AG04450 (cell line): Measurements from ENCODE around the gene VENTX. TPM values are rescaled to one million over a fixed set of nuclear protein-coding genes. Genes with fewer than 3 reads are reported as not detected.

Source experiments
- CTCF ChIA-PET: fragments of 300-600, 350-600 bp; formaldehyde crosslinking; extraction: SDS; loops from one replicate; lab custom pipeline; 2022; ENCODE audit warnings: antibody characterized with exemption, inconsistent platforms; lab: Charles Lee
- POLR2A ChIA-PET: fragments of 350-600 bp; formaldehyde crosslinking; extraction: SDS; loops from one replicate; lab custom pipeline; 2021; ENCODE audit warnings: antibody characterized with exemption, inconsistent platforms; lab: Yijun Ruan, JAX
- DNase-seq: peaks from one replicate; pipeline ENCODE4 v3.0.0-alpha.2; 2011; ENCODE audit warnings: low read depth, low spot score
- H3K27ac ChIP-seq: one replicate; pipeline ENCODE4 v1.5.1; 2012; ENCODE audit warnings: low read depth, low read length, control low read depth
- H3K27me3 ChIP-seq: one replicate; pipeline ENCODE4 v1.6.0; 2012; ENCODE audit warnings: low read length; ENCODE audit not compliant: control insufficient read depth, insufficient read depth
- H3K4me3 ChIP-seq: 2 replicates; pipeline ENCODE4 v1.5.1; 2011; ENCODE audit warnings: mild to moderate bottlenecking, low read depth, low read length, control low read depth
- H3K9me3 ChIP-seq: 2 replicates; pipeline ENCODE4 v1.5.1; 2012; ENCODE audit warnings: low read length; ENCODE audit not compliant: control insufficient read depth, insufficient read depth
- CTCF ChIP-seq: IDR thresholded peaks from 2 replicates; pipeline ENCODE4 v1.5.1; 2011; ENCODE audit warnings: low read depth, low read length, control low read depth, inconsistent platforms
- polyA plus RNA-seq: library from polyadenylated mRNA; depleted of rRNA; stranded (reverse); fragments of >200 nt; gene quantifications from 2 replicates; pipeline ENCODE4 v1.2.3, GENCODE V29; 2011; rRNA removed

Gene VENTX
- polyA plus RNA-seq, 1 experiment: not detected

DNA sequence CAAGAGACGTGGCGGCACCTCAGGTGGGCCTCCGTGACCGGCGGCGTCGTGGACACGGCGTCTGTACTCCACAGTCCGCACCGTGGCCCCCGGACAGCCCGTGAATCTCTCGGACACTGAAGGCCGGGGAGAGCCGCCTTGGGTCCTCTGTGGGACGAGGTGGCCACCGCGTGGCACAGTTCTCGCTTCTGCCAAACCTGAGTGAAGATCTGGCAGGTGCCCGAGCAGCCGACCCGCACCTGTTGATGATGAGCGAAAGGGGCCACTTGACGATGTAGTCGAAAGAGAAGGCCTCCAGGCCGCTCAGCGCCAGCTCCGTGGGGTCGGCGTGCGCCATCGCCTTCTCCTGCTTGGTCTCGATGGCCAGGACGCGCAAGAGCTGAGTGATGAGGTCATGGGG lies 47.6 kb downstream of the VENTX start:
- TF ChIP-seq CTCF: no peak
- POLR2A ChIA-PET: no interaction called here
- H3K4me3 ChIP-seq: no peak overlapping the region
- H3K9me3 ChIP-seq: no peaks in the 10 kb centered on the region; the same call in 1 of the 2 replicates
- no peak overlapping the region for H3K27ac ChIP-seq
- no peak for DNase-seq
- CTCF ChIA-PET: interaction anchor here (0.7 to 1.2 kb wide), 2 partner anchors 22 to 44 kb away, joined by 3 read pairs; no protein-coding TSS in a partner anchor
- no peaks in the 10 kb centered on the region for H3K27me3 ChIP-seq

DNA sequence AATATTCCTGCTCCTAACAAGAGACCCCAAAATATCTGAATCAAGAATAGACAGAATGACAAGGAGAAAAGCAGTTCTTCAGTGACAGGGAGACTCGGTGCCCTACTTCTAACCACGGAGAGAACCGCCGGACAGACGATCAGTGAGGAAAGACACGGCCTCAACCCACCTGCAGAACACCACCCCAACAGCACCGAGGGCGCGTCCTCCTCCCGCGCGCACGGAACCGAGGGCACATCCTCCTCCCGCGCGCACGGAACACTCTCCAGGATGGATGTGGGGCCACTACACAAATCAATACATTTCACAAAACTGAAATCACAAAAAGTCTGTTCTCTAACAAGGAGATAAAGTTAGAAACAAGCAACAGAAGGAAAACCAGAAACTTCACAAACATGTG lies 48.7 kb downstream of the VENTX start:
- Histone ChIP-seq H3K4me3 (no peak overlapping the region), H3K27ac (no peak overlapping the region), H3K27me3 (no peaks in the 10 kb centered on the region), H3K9me3 (no peaks in the 10 kb centered on the region; the same call in 1 of the 2 replicates)
- ChIA-PET POLR2A (no interaction called here), CTCF (no interaction called here)
- DNase-seq: no peak
- TF ChIP-seq CTCF: no peak

- Histone ChIP-seq H3K9me3 (no peaks in the 10 kb centered on the region; the same call in 1 of the 2 replicates), H3K4me3 (no peak overlapping the region), H3K27ac (no peak overlapping the region), H3K27me3 (no peaks in the 10 kb centered on the region)
- ChIA-PET POLR2A (interaction anchor here (0.6 kb wide), 1 partner anchor 1191 kb away, joined by 3 read pairs; no protein-coding TSS in a partner anchor), CTCF (interaction anchor here (0.7 kb wide), 1 partner anchor 10 kb away, joined by 5 read pairs; no protein-coding TSS in a partner anchor)
- no peak for TF ChIP-seq CTCF
- no peak for DNase-seq
Measured at GRCh38 chr10:133287832-133288500, 50.3 kb downstream of the VENTX start.

- ChIA-PET POLR2A (no interaction called here), CTCF (no interaction called here)
- peaks cover 5% of the 10 kb centered on the region; the same call in 1 of the 2 replicates for H3K9me3 ChIP-seq
- H3K4me3 ChIP-seq: no peak overlapping the region
- no peak for TF ChIP-seq CTCF
- H3K27me3 ChIP-seq: no peaks in the 10 kb centered on the region
- no peak overlapping the region for H3K27ac ChIP-seq
- no peak for DNase-seq
Measured at GRCh38 chr10:133289761-133290160, 52.1 kb downstream of the VENTX start.

Other genes with a start within 250 kb of the VENTX start
- not detected in 2 replicates for gene ADGRA1, start 149.9 kb upstream of the VENTX start, polyA plus RNA-seq
- gene KNDC1, start 77.6 kb upstream of the VENTX start, polyA plus RNA-seq: 0.46 and 0.56 TPM in 2 replicates
- gene UTF1, start 7.6 kb upstream of the VENTX start, polyA plus RNA-seq: not detected in 2 replicates
- 0.25 and 0.36 TPM in 2 replicates for gene ADAM8, start 39.0 kb downstream of the VENTX start, polyA plus RNA-seq
- 40.0 and 45.1 TPM in 2 replicates for gene TUBGCP2, start 71.0 kb downstream of the VENTX start, polyA plus RNA-seq
- gene ZNF511, start 71.1 kb downstream of the VENTX start, polyA plus RNA-seq: 21.6 and 31.3 TPM in 2 replicates
- 0.16 and 0.41 TPM in 2 replicates for gene CALY, start 99.0 kb downstream of the VENTX start, polyA plus RNA-seq
- not detected in 2 replicates for gene PRAP1, start 109.5 kb downstream of the VENTX start, polyA plus RNA-seq
- gene FUOM, start 120.2 kb downstream of the VENTX start, polyA plus RNA-seq: 17.8 and 24.3 TPM in 2 replicates
- gene ECHS1, start 135.5 kb downstream of the VENTX start, polyA plus RNA-seq: 56.6 and 60.9 TPM in 2 replicates
- gene PAOX, start 141.4 kb downstream of the VENTX start, polyA plus RNA-seq: 3.0 and 3.1 TPM in 2 replicates
- 36.1 and 40.2 TPM in 2 replicates for gene MTG1, start 156.3 kb downstream of the VENTX start, polyA plus RNA-seq
- gene SPRN, start 186.8 kb downstream of the VENTX start, polyA plus RNA-seq: 1.1 and 1.2 TPM in 2 replicates
- gene SCART1, start 216.1 kb downstream of the VENTX start, polyA plus RNA-seq: 0.67 and 0.96 TPM in 2 replicates